Spleen (tissue), 11 donors: ENCODE measurements around the gene DTNBP1. TPM values are rescaled to one million over a fixed set of nuclear protein-coding genes. Genes with fewer than 3 reads are reported as not detected.
A peak's percentile ranks its signal among the peaks of the same experiment; 100 is the strongest.
"Not testable (repeated sequence)": the region's sequence is repeated elsewhere in the genome, so short reads cannot be mapped to it uniquely, and the experiment has no call there.

Source experiments
- DNase-seq: peaks from one replicate; pipeline ENCODE4 v3.0.0-alpha.2; 2020
- H3K27ac ChIP-seq, 8 donors: fragments of 200-600 bp; sonication (generic) in 7 of 8; 1 replicate in 4 of 8; 2 replicates in 4 of 8; pipeline versions ENCODE4 v1.5.0 to v1.8.0; 2016 to 2021; ENCODE audit warnings: inconsistent platforms in 4 of 8, mild to moderate bottlenecking in 4 of 8, moderate library complexity in 1 of 8
- H3K27me3 ChIP-seq, 7 donors: fragments of 200-600 bp; sonication (generic) in 6 of 7; replicated peaks in 1 of 7; 1 replicate in 4 of 7; 2 replicates in 3 of 7; pipeline versions ENCODE4 v1.5.0 to v1.8.0; 2016 to 2021; ENCODE audit warnings: inconsistent platforms in 3 of 7, mild to moderate bottlenecking in 1 of 7
- H3K36me3 ChIP-seq, 6 donors: fragments of 200-600 bp; sonication (generic) in 5 of 6; 1 replicate in 4 of 6; 2 replicates in 2 of 6; pipeline versions ENCODE4 v1.5.0 to v1.8.0; 2016 to 2021; ENCODE audit warnings: inconsistent platforms in 2 of 6
- H3K4me1 ChIP-seq, 6 donors: fragments of 200-600 bp; sonication (generic) in 5 of 6; 1 replicate in 3 of 6; 2 replicates in 3 of 6; pipeline versions ENCODE4 v1.5.0 to v1.8.0; 2016 to 2021; ENCODE audit warnings: inconsistent platforms in 3 of 6
- H3K4me3 ChIP-seq, 8 donors: fragments of 200-600 bp; sonication (generic) in 7 of 8; 1 replicate in 4 of 8; 2 replicates in 4 of 8; pipeline versions ENCODE4 v1.5.0 to v1.8.0; 2016 to 2021; ENCODE audit warnings: inconsistent platforms in 4 of 8, mild to moderate bottlenecking in 4 of 8, moderate library complexity in 2 of 8
- H3K9me3 ChIP-seq, 8 donors: fragments of 200-600 bp; sonication (generic) in 7 of 8; 1 replicate in 4 of 8; 2 replicates in 4 of 8; pipeline versions ENCODE4 v1.5.0 to v1.8.0; 2016 to 2021; ENCODE audit warnings: inconsistent platforms in 4 of 8
- CTCF ChIP-seq, 11 experiments: fragments of 200-600 bp in 7 of 11; fragments of 450-650 bp in 4 of 11; sonication (generic) in 4 of 11; IDR thresholded peaks in 8 of 11; conservative IDR thresholded peaks in 3 of 11; 1 replicate in 7 of 11; 2 replicates in 4 of 11; pipeline versions ENCODE4 v1.4.0 to v1.8.0; 2016 to 2021; ENCODE audit warnings: antibody characterized with exemption in 11 of 11, inconsistent platforms in 4 of 11, mild to moderate bottlenecking in 1 of 11
- POLR2A ChIP-seq, 3 donors: fragments of 450-650 bp; IDR thresholded peaks; one replicate each; pipeline ENCODE4 v1.5.1; 2017; ENCODE audit warnings: antibody characterized with exemption in 3 of 3, mild to moderate bottlenecking in 1 of 3
- POLR2AphosphoS5 ChIP-seq, 3 donors: sonication (generic); formaldehyde crosslinking; IDR thresholded peaks; one replicate each; pipeline ENCODE4 v1.5.1; 2017; ENCODE audit warnings: antibody characterized with exemption in 3 of 3
- WGBS, 5 donors: extraction: QIAGEN DNeasy Blood & Tissue Kit in 3 of 5; methylation state at CpG; one replicate each; pipeline versions ENCODE4 v1.1.5 to v1.1.7; 2013 to 2018; 5-methylcytosine and 5-hydroxymethylcytosine counted together
- intact Hi-C: fragments of 100-400 bp; cut with DNase I; formaldehyde crosslinking; loops from one replicate; pipeline ENCODE4 v1.15.0; 2023; ENCODE audit warnings: low total_unique reads
- polyA plus RNA-seq, 3 donors: library from polyadenylated mRNA; stranded (reverse); fragments of 200-250 nt; gene quantifications; one replicate each; pipeline ENCODE4 v1.2.1, GENCODE V29; 2013
- total RNA-seq, 7 donors: library from RNA; depleted of rRNA in 3 of 7; stranded (reverse); fragments of >200 nt in 3 of 7; fragmentation: NEBNext Ultra II Directional in 4 of 7; extraction: Animal tissue kit (Norgen Biotek cat#: 25700) in 4 of 7; gene quantifications; one replicate each; pipeline versions ENCODE4 v1.1.0 to v1.2.1, GENCODE V29; 2016 to 2021
- donor health status: healthy with polysubstance abuse.
- donor health status: DM: no; HTN: no; CAD: no; lungs with moderate emphysema.
- donor health status: DM: no; HTN: no; CAD: no.
- donor health status: Bipolar disorder and iron deficiency.
- donor health status: healthy.
- donor health status: DM: no; HTN: no; CAD: no.
- donor health status: DM: yes; HTN: yes; CAD: no.

DTNBP1 gene
- total and polyA plus RNA-seq, 10 donors: 14.2 to 42.2 (median 32.3) TPM

GRCh38 chr6:15546591-15546990, 116.2 kb downstream of the DTNBP1 start:
- 92 to 98% (median 98%) methylated on average over 5 of the region's 5 CpGs for WGBS, 5 donors
- intact Hi-C loops: no loop called here

GRCh38 chr6:15544321-15544900, 118.4 kb downstream of the DTNBP1 start:
- H3K9me3 ChIP-seq: peaks cover 0 to 14% (median 11%) of the 10 kb centered on the region in 8 donors
- no peaks in the 10 kb centered on the region for H3K36me3 ChIP-seq
- no peaks in the 10 kb centered on the region for H3K27me3 ChIP-seq
- 93 to 98% (median 95%) methylated on average over 4 of the region's 4 CpGs for WGBS, 5 donors
- DNase-seq: no peak
- no peak overlapping the region for H3K4me3 ChIP-seq
- intact Hi-C loops: no loop called here
- peaks cover 0 to 71% (median 5%) of the 10 kb centered on the region in 6 donors for H3K4me1 ChIP-seq
- H3K27ac ChIP-seq: peak overlapping the region in 2 of 8 donors; percentile 78
- TF ChIP-seq POLR2A (IDR thresholded peaks at IDR 0.05): no peak

More at GRCh38 chr6:15546591-15546990, 116.2 kb downstream of the DTNBP1 start:
- Histone ChIP-seq H3K9me3 (peaks cover 0 to 14% (median 11%) of the 10 kb centered on the region in 8 donors), H3K27ac (no peak overlapping the region), H3K4me3 (no peak overlapping the region), H3K4me1 (peaks cover 11 to 70% (median 14%) of the 10 kb centered on the region in 6 donors), H3K36me3 (no peaks in the 10 kb centered on the region), H3K27me3 (no peaks in the 10 kb centered on the region)
- no peak for DNase-seq
- TF ChIP-seq CTCF (IDR thresholded peaks at IDR 0.05 in 8 of 11, conservative IDR thresholded peaks at IDR 0.05 in 3 of 11) (no peak), POLR2AphosphoS5 (IDR thresholded peaks at IDR 0.05) (no peak), POLR2A (IDR thresholded peaks at IDR 0.05) (no peak)

GRCh38 chr6:15543332-15543917, 119.4 kb downstream of the DTNBP1 start:
- H3K36me3 ChIP-seq, H3K4me3 ChIP-seq, H3K27me3 ChIP-seq, intact Hi-C loops, DNase-seq: not testable (repeated sequence)
- peaks cover 0 to 14% (median 11%) of the 10 kb centered on the region in 8 donors for H3K9me3 ChIP-seq
- H3K27ac ChIP-seq: peak overlapping the region in 6 of 8 donors; percentile 21 to 78 (median 65)
- peaks cover 0 to 72% (median 5%) of the 10 kb centered on the region in 6 donors for H3K4me1 ChIP-seq
- 83 to 93% (median 89%) methylated on average over 5 of the region's 5 CpGs for WGBS, 5 donors

- WGBS, 5 donors: 75 to 89% (median 82%) methylated on average over 7 of the region's 7 CpGs
- Histone ChIP-seq H3K27me3 (no peaks in the 10 kb centered on the region), H3K9me3 (peaks cover 0 to 14% (median 11%) of the 10 kb centered on the region in 8 donors), H3K27ac (peak overlapping the region in 3 of 8 donors; percentile 20 to 66 (median 48)), H3K4me1 (peaks cover 0 to 74% (median 16%) of the 10 kb centered on the region in 6 donors), H3K4me3 (no peak overlapping the region), H3K36me3 (no peaks in the 10 kb centered on the region)
- intact Hi-C loops: no loop called here
- TF ChIP-seq POLR2A (IDR thresholded peaks at IDR 0.05): no peak
- no peak for TF ChIP-seq CTCF (IDR thresholded peaks at IDR 0.05 in 8 of 11, conservative IDR thresholded peaks at IDR 0.05 in 3 of 11)
- no peak for TF ChIP-seq POLR2AphosphoS5 (IDR thresholded peaks at IDR 0.05)
- no peak for DNase-seq
Measured at GRCh38 chr6:15539722-15540270, 123.0 kb downstream of the DTNBP1 start.
